ENCODE results near the gene IGFBP1. TPM values are rescaled to one million over a fixed set of nuclear protein-coding genes. Genes with fewer than 3 reads are reported as not detected.

IGFBP1 gene
- total RNA-seq, 2 donors from 2014 or later, result 0.26 to 0.99 TPM

GRCh38 chr7:45890902-45891461 lies 2.7 kb downstream of the IGFBP1 start:
- intact Hi-C loops (cut with DNase I), result no loop called here
- no peak overlapping the region for H3K27ac ChIP-seq
- no peaks in the 10 kb centered on the region for H3K36me3 ChIP-seq (replicated peaks in 1 of 2; ENCODE audit: insufficient read depth in 1 of 2, low read depth in 2 of 2)
- no peak for ATAC-seq
- H3K9me3 ChIP-seq, result no peaks in the 10 kb centered on the region
- peak in 6 of 7 experiments; percentile 47 to 68 (median 61) for TF ChIP-seq CTCF (IDR thresholded peaks at IDR 0.05)
- TF ChIP-seq POLR2A (IDR thresholded peaks at IDR 0.05), result no peak
- no peaks in the 10 kb centered on the region for H3K27me3 ChIP-seq
- no peak overlapping the region for H3K4me3 ChIP-seq
- no peak for DNase-seq
- 17 to 23% methylated on average over 6 of the region's 6 CpGs for WGBS, 2 donors
- H3K4me1 ChIP-seq, result peaks cover 12% of the 10 kb centered on the region

DNA sequence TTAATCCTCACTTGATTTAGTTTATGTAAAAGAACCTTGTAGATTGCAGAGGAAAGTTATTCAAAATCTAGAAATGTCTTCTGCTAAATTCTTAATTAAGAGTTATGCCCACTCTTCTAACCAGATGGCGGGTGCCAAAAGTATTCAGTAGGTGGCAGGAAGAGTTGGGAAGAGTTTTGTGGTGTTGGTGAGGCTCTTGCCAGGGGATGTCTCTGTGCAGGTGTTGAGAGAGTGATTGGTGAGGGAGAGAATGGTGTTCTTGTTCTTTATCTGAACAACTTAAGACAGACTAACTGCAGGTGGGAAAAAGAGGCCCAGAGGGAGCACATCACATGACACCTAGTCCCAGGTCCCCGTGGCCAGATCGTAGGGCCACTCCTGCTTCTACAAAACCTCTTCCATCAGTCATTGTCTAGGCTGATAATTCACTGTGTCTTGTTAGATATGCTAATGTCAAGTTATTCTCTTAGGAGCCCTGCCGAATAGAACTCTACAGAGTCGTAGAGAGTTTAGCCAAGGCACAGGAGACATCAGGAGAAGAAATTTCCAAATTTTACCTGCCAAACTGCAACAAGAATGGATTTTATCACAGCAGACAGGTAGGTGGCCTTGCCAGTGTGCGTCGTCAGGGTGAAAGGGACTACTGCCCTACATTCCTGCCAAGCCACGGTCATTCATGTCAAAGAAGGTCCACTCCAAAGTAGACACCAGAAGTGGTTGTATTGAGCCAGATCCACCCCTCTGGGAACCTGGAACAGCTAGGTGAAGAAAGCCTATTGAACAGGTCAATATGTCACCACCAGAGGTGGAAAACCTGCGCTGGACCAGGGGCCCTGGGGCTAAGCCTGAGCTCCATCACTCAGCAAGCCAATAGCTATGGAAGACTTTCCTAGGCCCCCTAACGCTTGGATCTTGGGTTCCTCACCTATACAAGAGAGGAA lies 3.4 kb downstream of the IGFBP1 start:
- WGBS, 2 donors, result 66 to 75% methylated on average over 8 to 10 of the region's 10 CpGs
- ATAC-seq, result no peak
- intact Hi-C loops (cut with DNase I), result no loop called here
- H3K4me1 ChIP-seq, result peaks cover 12% of the 10 kb centered on the region
- TF ChIP-seq CTCF (IDR thresholded peaks at IDR 0.05) (no peak), POLR2A (IDR thresholded peaks at IDR 0.05) (no peak)
- H3K36me3 ChIP-seq (replicated peaks in 1 of 2; ENCODE audit: insufficient read depth in 1 of 2, low read depth in 2 of 2), result no peaks in the 10 kb centered on the region
- no peaks in the 10 kb centered on the region for H3K27me3 ChIP-seq
- no peak for DNase-seq
- no peak overlapping the region for H3K27ac ChIP-seq
- no peaks in the 10 kb centered on the region for H3K9me3 ChIP-seq
- no peak overlapping the region for H3K4me3 ChIP-seq

DNA sequence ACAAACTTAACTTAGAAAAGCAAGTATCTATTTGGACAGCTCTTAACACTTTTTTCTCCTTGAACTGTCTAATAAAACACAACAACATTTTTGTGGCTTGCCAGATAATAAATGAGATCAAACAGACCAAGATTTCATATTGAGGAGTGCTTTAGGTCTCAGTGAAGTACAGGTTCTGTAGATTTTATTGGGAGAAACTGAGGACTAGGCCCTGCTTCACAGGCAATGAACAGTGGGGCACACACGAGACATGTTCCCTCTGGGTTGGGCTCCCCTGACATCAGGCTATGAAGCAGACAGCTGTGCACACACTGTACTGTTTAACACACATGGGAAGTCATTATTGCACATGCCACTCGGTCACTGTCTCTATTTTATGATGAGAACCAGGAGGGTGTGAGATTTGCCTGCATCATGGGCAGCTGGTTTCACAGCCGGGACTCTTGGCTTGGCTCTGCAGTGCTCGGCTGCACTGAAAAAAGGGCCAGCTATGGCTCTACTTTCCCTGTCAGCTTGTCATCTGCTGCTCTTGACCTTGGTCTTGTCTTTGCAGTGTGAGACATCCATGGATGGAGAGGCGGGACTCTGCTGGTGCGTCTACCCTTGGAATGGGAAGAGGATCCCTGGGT lies 4.2 kb downstream of the IGFBP1 start:
- ATAC-seq (no peak), DNase-seq (no peak)
- no peak for TF ChIP-seq CTCF (IDR thresholded peaks at IDR 0.05)
- no peak overlapping the region for H3K27ac ChIP-seq
- H3K4me1 ChIP-seq, result peaks cover 12% of the 10 kb centered on the region
- intact Hi-C loops (cut with DNase I), result no loop called here
- no peaks in the 10 kb centered on the region for H3K36me3 ChIP-seq (replicated peaks in 1 of 2; ENCODE audit: insufficient read depth in 1 of 2, low read depth in 2 of 2)
- WGBS, 2 donors, result 73 to 77% methylated on average over 6 of the region's 6 CpGs
- no peak overlapping the region for H3K4me3 ChIP-seq
- no peaks in the 10 kb centered on the region for H3K27me3 ChIP-seq
- H3K9me3 ChIP-seq, result no peaks in the 10 kb centered on the region

DNA sequence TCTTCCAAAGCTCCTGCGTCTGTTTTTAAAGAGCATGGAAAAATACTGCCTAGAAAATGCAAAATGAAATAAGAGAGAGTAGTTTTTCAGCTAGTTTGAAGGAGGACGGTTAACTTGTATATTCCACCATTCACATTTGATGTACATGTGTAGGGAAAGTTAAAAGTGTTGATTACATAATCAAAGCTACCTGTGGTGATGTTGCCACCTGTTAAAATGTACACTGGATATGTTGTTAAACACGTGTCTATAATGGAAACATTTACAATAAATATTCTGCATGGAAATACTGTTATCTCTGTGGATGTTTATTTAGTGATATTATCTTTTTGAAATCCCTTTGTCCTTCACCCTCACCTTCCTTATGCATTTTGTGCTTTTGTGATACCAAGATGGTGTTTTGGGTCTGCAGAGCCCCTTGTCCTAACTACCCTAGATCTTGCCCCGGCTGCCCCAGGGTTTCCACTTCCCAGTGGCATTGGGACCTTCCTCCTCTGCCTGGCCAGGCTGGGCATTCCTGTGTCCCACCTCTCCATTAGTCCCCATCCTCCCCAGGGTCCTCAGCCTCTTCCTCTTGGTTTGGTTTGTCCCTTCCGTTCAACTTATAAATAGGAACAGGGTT lies 5.2 kb downstream of the IGFBP1 start:
- H3K36me3 ChIP-seq (replicated peaks in 1 of 2; ENCODE audit: insufficient read depth in 1 of 2, low read depth in 2 of 2), result no peaks in the 10 kb centered on the region
- no peak for TF ChIP-seq CTCF (IDR thresholded peaks at IDR 0.05)
- TF ChIP-seq POLR2A (IDR thresholded peaks at IDR 0.05), result no peak
- intact Hi-C loops (cut with DNase I), result no loop called here

More for the DNA sequence above, 5.2 kb downstream of the IGFBP1 start:
- H3K4me3 ChIP-seq, result no peak overlapping the region
- no peak overlapping the region for H3K27ac ChIP-seq
- H3K9me3 ChIP-seq, result no peaks in the 10 kb centered on the region
- peaks cover 5% of the 10 kb centered on the region for H3K4me1 ChIP-seq
- no peak for DNase-seq
- WGBS, 2 donors, result 48 to 60% methylated on average over 5 of the region's 5 CpGs
- no peaks in the 10 kb centered on the region for H3K27me3 ChIP-seq
- ATAC-seq, result no peak
